PC-9 (cell line): ENCODE data around the gene TGFB3. TPM values are rescaled to one million over a fixed set of nuclear protein-coding genes. Genes with fewer than 3 reads are reported as not detected.
A peak's percentile ranks its signal among the peaks of the same experiment; 100 is the strongest.

Experiments used
- BruUV-seq: library from RNA; stranded (reverse); fragments of 400-500 nt; replicated peaks from 2 replicates; lab custom pipeline; 2021; lab: Mats Ljungman, UMichigan
- CTCF ChIA-PET: fragments of 300-600 bp; sonication (Branson Sonifier 250); formaldehyde crosslinking; loops from one replicate; lab custom pipeline; 2022; ENCODE audit warnings: antibody characterized with exemption; lab: Charles Lee
- POLR2A ChIA-PET: fragments of 300-600 bp; sonication (Branson Sonifier 250); formaldehyde crosslinking; loops from one replicate; lab custom pipeline; 2022; ENCODE audit warnings: antibody characterized with exemption; ENCODE audit not compliant: unreplicated experiment; lab: Charles Lee
- DNase-seq, 2 experiments: peaks; one replicate each; pipeline versions ENCODE4 v3.0.0 to v3.0.0-alpha.2; 2015 to 2022; ENCODE audit warnings: mixed read lengths in 1 of 2
- H2AFZ ChIP-seq: fragments of 200-600 bp; sonication (generic); 2 replicates; pipeline ENCODE4 v1.8.1; 2017; ENCODE audit warnings: antibody characterized with exemption
- H3F3A ChIP-seq: fragments of 200-600 bp; sonication (generic); 2 replicates; pipeline ENCODE4 v1.8.1; 2017; ENCODE audit warnings: antibody characterized with exemption, mild to moderate bottlenecking, low read depth; ENCODE audit not compliant: insufficient read depth
- H3K27ac ChIP-seq: fragments of 200-600 bp; sonication (generic); 2 replicates; pipeline ENCODE4 v1.6.1; 2016; ENCODE audit warnings: mixed run types
- H3K27me3 ChIP-seq: fragments of 200-600 bp; sonication (generic); 2 replicates; pipeline ENCODE4 v1.6.1; 2016; ENCODE audit warnings: low read depth, mixed run types; ENCODE audit not compliant: insufficient read depth
- H3K36me3 ChIP-seq: fragments of 200-600 bp; sonication (generic); 2 replicates; pipeline ENCODE4 v1.6.1; 2016; ENCODE audit warnings: low read depth, mixed run types
- H3K4me1 ChIP-seq: fragments of 200-600 bp; sonication (generic); replicated peaks from 2 replicates; pipeline ENCODE4 v1.6.1; 2016; ENCODE audit warnings: mixed run types; ENCODE audit not compliant: insufficient read depth
- H3K4me2 ChIP-seq: fragments of 200-600 bp; sonication (generic); 2 replicates; pipeline ENCODE4 v1.6.1; 2017; ENCODE audit warnings: mixed run types
- H3K4me3 ChIP-seq: fragments of 200-600 bp; sonication (generic); 2 replicates; pipeline ENCODE4 v1.6.1; 2016; ENCODE audit warnings: mixed run types
- H3K79me2 ChIP-seq: fragments of 200-600 bp; sonication (generic); 2 replicates; pipeline ENCODE4 v1.6.1; 2017; ENCODE audit warnings: low read depth, mixed run types
- H3K9me2 ChIP-seq: fragments of 200-600 bp; sonication (generic); 2 replicates; pipeline ENCODE4 v1.8.1; 2017; ENCODE audit warnings: mild to moderate bottlenecking; ENCODE audit not compliant: insufficient read depth
- H3K9me3 ChIP-seq: fragments of 200-600 bp; sonication (generic); 2 replicates; pipeline ENCODE4 v1.8.1; 2016; ENCODE audit warnings: low read depth; ENCODE audit not compliant: insufficient read depth
- H4K20me1 ChIP-seq: fragments of 200-600 bp; sonication (generic); 2 replicates; pipeline ENCODE4 v1.8.1; 2017; ENCODE audit not compliant: insufficient read depth
- CTCF ChIP-seq: fragments of 200-600 bp; sonication (generic); conservative IDR thresholded peaks from 2 replicates; pipeline ENCODE4 v1.6.1; 2017; ENCODE audit warnings: mixed run types, antibody characterized with exemption, mild to moderate bottlenecking, moderate library complexity
- EZH2 ChIP-seq: fragments of 200-600 bp; sonication (generic); IDR thresholded peaks from 2 replicates; pipeline ENCODE4 v1.8.0; 2017; ENCODE audit warnings: antibody characterized with exemption, low read depth
- intact Hi-C: fragments of 100-400 bp; cut with micrococcal nuclease; formaldehyde crosslinking; loops from one replicate; pipeline ENCODE4 v1.10.0; 2022; ENCODE audit not compliant: unreplicated experiment
- total RNA-seq: library from RNA; stranded (reverse); gene quantifications from 2 replicates; pipeline ENCODE4 v1.2.3, GENCODE V29; 2021

The TGFB3 gene
- total RNA-seq, 1 experiment from 2014 or later, result 2.8 TPM

DNA sequence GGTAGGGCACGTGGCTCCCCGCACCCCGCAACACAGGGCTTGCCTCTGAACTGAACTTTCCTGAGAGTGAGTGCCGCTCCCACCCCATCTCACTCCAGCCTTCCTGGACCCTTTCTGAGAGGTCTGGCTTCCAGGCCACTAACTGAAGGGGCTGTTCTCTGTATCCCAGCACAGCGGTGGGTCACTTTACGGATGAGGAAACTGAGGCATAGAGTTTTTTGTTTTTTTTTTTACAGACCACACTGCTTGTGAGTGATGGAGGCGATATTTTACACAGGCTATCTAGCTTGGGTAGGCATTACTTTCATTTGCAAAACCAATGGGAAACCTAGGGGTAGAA lies 1.2 kb upstream of the TGFB3 start:
- Histone ChIP-seq H3K27me3 (no peaks in the 10 kb centered on the region), H3F3A (no peaks in the 10 kb centered on the region; the same call in 1 of the 2 replicates), H3K79me2 (peaks cover 17% of the 10 kb centered on the region), H3K4me1 (peaks cover 32% of the 10 kb centered on the region), H3K9me3 (no peaks in the 10 kb centered on the region), H3K9me2 (no peaks in the 10 kb centered on the region), H3K4me3 (peak overlapping the region; percentile 85; the same call in 1 of the 2 replicates), H3K36me3 (no peaks in the 10 kb centered on the region), H4K20me1 (no peaks in the 10 kb centered on the region), H2AFZ (no peak overlapping the region), H3K27ac (no peak overlapping the region), H3K4me2 (peak overlapping the region; percentile 87)
- CTCF ChIA-PET, result interaction anchor here (0.6 to 3.2 kb wide), 42 partner anchors 10 to 1704 kb away, joined by 3 to 82 read pairs (median 6); partner anchors contain the start of genes ERG28, FLVCR2 and TTLL5
- BruUV-seq, result no TSS peak
- DNase-seq, result no peak
- intact Hi-C loops, result loop anchor here (2.0 to 5.0 kb wide), 2 partner anchors 321 to 530 kb away; partner anchors contain the start of genes ERG28 and TTLL5
- TF ChIP-seq CTCF (no peak), EZH2 (no peak)
- POLR2A ChIA-PET, result interaction anchor here (0.5 to 0.7 kb wide), 5 partner anchors 13 to 677 kb away, joined by 3 to 22 read pairs (median 8); partner anchors contain the start of gene FLVCR2

DNA sequence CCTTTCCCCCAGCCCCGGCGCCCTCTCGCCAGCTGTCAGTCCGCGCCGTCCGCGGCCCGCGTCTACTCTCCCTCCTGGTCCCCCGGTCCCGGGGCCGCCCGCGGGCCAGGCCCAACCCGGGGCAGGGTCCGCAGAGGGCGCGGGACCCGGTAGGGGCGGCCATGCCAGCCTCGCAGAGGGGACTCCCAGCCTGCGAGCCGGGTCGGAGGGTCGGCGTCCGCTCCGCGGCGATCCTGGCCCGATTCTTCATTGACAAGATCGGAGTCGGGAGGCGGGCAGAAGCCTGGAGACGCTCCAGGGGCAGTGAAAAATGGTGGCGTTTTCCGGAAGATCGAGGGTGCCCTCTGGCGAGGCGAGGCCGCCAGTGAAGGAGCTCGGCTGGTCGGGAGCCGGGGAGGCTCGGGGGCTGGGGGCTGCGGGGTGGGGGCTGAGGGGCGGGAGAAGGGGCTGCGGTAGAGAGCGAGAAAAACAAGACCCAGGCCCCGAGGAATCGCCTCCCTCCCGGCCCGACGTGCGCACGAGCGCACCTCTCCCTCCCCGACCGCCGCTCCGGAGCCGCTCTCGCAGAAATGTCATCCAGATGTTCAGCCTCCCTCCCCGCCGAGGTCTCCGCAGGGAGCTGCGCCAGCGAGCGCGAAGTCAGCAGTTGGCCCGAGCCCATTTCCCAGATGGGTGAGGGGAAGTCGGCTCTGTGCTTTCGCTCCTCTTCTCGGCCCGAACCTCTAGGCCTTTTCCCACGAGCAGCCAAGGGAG lies 647 bp upstream of the TGFB3 start:
- intact Hi-C loops, result loop anchor here (1.0 to 5.0 kb wide), 7 partner anchors 76 to 675 kb away; partner anchors contain the start of genes ERG28 and TTLL5
- ChIA-PET POLR2A (interaction anchor here (0.5 to 0.7 kb wide), 8 partner anchors 12 to 677 kb away, joined by 3 to 22 read pairs (median 8); partner anchors contain the start of gene FLVCR2), CTCF (interaction anchor here (0.6 to 3.2 kb wide), 43 partner anchors 9 to 1704 kb away, joined by 3 to 82 read pairs (median 5); partner anchors contain the start of genes ERG28, FLVCR2 and TTLL5)
- Histone ChIP-seq H3K79me2 (peaks cover 16% of the 10 kb centered on the region), H3K27ac (no peak overlapping the region), H3K27me3 (no peaks in the 10 kb centered on the region), H3K9me2 (no peaks in the 10 kb centered on the region), H3K4me3 (peak overlapping the region; percentile 85), H3K36me3 (no peaks in the 10 kb centered on the region), H3F3A (peaks cover 5% of the 10 kb centered on the region), H4K20me1 (no peaks in the 10 kb centered on the region; the same call in 1 of the 2 replicates), H3K4me1 (peaks cover 37% of the 10 kb centered on the region), H3K4me2 (peak overlapping the region; percentile 87), H3K9me3 (no peaks in the 10 kb centered on the region), H2AFZ (peak overlapping the region; percentile 94)
- TF ChIP-seq CTCF (peak; percentile 79), EZH2 (no peak)
- no TSS peak for BruUV-seq
- DNase-seq, result peak; percentile 71 to 96

- no peak overlapping the region for H2AFZ ChIP-seq
- no peaks in the 10 kb centered on the region for H3K27me3 ChIP-seq
- DNase-seq, result peak in 1 of 2 experiments; percentile 48
- H3K27ac ChIP-seq, result no peak overlapping the region
- H4K20me1 ChIP-seq, result no peaks in the 10 kb centered on the region; the same call in 1 of the 2 replicates
- BruUV-seq, result no TSS peak
- H3K4me2 ChIP-seq, result peak overlapping the region; percentile 87
- H3F3A ChIP-seq, result peaks cover 12% of the 10 kb centered on the region
- peak overlapping the region; percentile 85; the same call in 1 of the 2 replicates for H3K4me3 ChIP-seq
- intact Hi-C loops, result loop anchor here (5.0 kb wide), 1 partner anchor 319 kb away; the partner anchor contains the start of genes ERG28 and TTLL5
- POLR2A ChIA-PET, result no interaction called here
- H3K4me1 ChIP-seq, result peaks cover 34% of the 10 kb centered on the region
- no peaks in the 10 kb centered on the region for H3K36me3 ChIP-seq
- CTCF ChIA-PET, result interaction anchor here (0.6 to 3.3 kb wide), 8 partner anchors 74 to 420 kb away, joined by 3 to 82 read pairs (median 12); partner anchors contain the start of gene FLVCR2
- H3K9me2 ChIP-seq, result no peaks in the 10 kb centered on the region
- no peak for TF ChIP-seq CTCF
- no peak for TF ChIP-seq EZH2
- peaks cover under 1% of the 10 kb centered on the region for H3K79me2 ChIP-seq
- no peaks in the 10 kb centered on the region for H3K9me3 ChIP-seq
These were observed 939 bp downstream of the TGFB3 start for GRCh38 chr14:75980856-75981255.
